Ishikawa (cell line): ENCODE results near the gene NAA35.

Experiments used
- CEBPB ChIP-seq: IDR thresholded peaks from 2 replicates; pipeline ENCODE4 v1.6.1; 2012
- CREB1 ChIP-seq: IDR thresholded peaks from 2 replicates; pipeline ENCODE4 v1.6.1; 2012; ENCODE audit warnings: low read depth
- EGR1 ChIP-seq: IDR thresholded peaks from 2 replicates; pipeline ENCODE4 v1.6.1; 2012
- EP300 ChIP-seq: IDR thresholded peaks from 2 replicates; pipeline ENCODE4 v1.6.1; 2012; ENCODE audit warnings: borderline replicate concordance
- FOXM1 ChIP-seq: IDR thresholded peaks from 2 replicates; pipeline ENCODE4 v1.6.1; 2012; ENCODE audit warnings: low read depth, borderline replicate concordance
- MAX ChIP-seq: IDR thresholded peaks from 2 replicates; pipeline ENCODE4 v1.6.1; 2012
- NFIC ChIP-seq: IDR thresholded peaks from 2 replicates; pipeline ENCODE4 v1.6.1; 2012
- RAD21 ChIP-seq: IDR thresholded peaks from 2 replicates; pipeline ENCODE4 v1.6.1; 2012; ENCODE audit warnings: low read depth
- TAF1 ChIP-seq: IDR thresholded peaks from 2 replicates; pipeline ENCODE4 v1.6.1; 2012; ENCODE audit warnings: low read depth, mild to moderate bottlenecking
- TCF12 ChIP-seq: IDR thresholded peaks from 2 replicates; pipeline ENCODE4 v1.6.1; 2012; ENCODE audit warnings: low read depth
- TEAD4 ChIP-seq: IDR thresholded peaks from 2 replicates; pipeline ENCODE4 v1.6.1; 2012
- USF1 ChIP-seq: IDR thresholded peaks from 2 replicates; pipeline ENCODE4 v1.6.1; 2012
- YY1 ChIP-seq: IDR thresholded peaks from 2 replicates; pipeline ENCODE4 v1.6.1; 2012; ENCODE audit warnings: low read depth
- ZBTB7A ChIP-seq: IDR thresholded peaks from 2 replicates; pipeline ENCODE4 v1.6.1; 2012; ENCODE audit warnings: low read depth
- TF ChIP-seq, protein P1 (sequence below): IDR thresholded peaks from 2 replicates; pipeline ENCODE4 v1.6.1; 2012; ENCODE audit warnings: low read depth, mild to moderate bottlenecking

NAA35 gene

GRCh38 chr9:86036555-86036954 lies 95.6 kb downstream of the NAA35 start:
- TF ChIP-seq RAD21 = no peak
- TF ChIP-seq CEBPB = no peak
- no peak for TF ChIP-seq NFIC
- no peak for TF ChIP-seq FOXM1
- no peak for TF ChIP-seq EGR1

GRCh38 chr9:86039991-86040860 lies 99.3 kb downstream of the NAA35 start:
- TF ChIP-seq EGR1 = no peak
- no peak for TF ChIP-seq ZBTB7A
- TF ChIP-seq USF1 = no peak
- TF ChIP-seq TEAD4 = no peak
- no peak for TF ChIP-seq EP300
- no peak for TF ChIP-seq NFIC
- no peak for TF ChIP-seq FOXM1
- TF ChIP-seq TCF12 = no peak
- no peak for TF ChIP-seq CREB1

GRCh38 chr9:86040861-86041155 lies 99.9 kb downstream of the NAA35 start:
- no peak for TF ChIP-seq YY1
- TF ChIP-seq ZBTB7A = no peak
- TF ChIP-seq USF1 = no peak
- no peak for TF ChIP-seq FOXM1
- TF ChIP-seq TEAD4 = no peak
- no peak for TF ChIP-seq RAD21
- TF ChIP-seq MAX = no peak
- TF ChIP-seq TAF1 = no peak
- TF ChIP-seq, protein P1, sequence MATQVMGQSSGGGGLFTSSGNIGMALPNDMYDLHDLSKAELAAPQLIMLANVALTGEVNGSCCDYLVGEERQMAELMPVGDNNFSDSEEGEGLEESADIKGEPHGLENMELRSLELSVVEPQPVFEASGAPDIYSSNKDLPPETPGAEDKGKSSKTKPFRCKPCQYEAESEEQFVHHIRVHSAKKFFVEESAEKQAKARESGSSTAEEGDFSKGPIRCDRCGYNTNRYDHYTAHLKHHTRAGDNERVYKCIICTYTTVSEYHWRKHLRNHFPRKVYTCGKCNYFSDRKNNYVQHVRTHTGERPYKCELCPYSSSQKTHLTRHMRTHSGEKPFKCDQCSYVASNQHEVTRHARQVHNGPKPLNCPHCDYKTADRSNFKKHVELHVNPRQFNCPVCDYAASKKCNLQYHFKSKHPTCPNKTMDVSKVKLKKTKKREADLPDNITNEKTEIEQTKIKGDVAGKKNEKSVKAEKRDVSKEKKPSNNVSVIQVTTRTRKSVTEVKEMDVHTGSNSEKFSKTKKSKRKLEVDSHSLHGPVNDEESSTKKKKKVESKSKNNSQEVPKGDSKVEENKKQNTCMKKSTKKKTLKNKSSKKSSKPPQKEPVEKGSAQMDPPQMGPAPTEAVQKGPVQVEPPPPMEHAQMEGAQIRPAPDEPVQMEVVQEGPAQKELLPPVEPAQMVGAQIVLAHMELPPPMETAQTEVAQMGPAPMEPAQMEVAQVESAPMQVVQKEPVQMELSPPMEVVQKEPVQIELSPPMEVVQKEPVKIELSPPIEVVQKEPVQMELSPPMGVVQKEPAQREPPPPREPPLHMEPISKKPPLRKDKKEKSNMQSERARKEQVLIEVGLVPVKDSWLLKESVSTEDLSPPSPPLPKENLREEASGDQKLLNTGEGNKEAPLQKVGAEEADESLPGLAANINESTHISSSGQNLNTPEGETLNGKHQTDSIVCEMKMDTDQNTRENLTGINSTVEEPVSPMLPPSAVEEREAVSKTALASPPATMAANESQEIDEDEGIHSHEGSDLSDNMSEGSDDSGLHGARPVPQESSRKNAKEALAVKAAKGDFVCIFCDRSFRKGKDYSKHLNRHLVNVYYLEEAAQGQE = no peak
- TF ChIP-seq CREB1 = no peak
- no peak for TF ChIP-seq EGR1
- TF ChIP-seq NFIC = no peak
- no peak for TF ChIP-seq CEBPB
- no peak for TF ChIP-seq EP300
- TF ChIP-seq TCF12 = no peak

GRCh38 chr9:86041311-86041741 lies 100.4 kb downstream of the NAA35 start:
- TF ChIP-seq RAD21 = no peak

- TF ChIP-seq YY1 (no peak), NFIC (no peak), EGR1 (no peak), USF1 (no peak), CREB1 (no peak), ZBTB7A (no peak), RAD21 (no peak), CEBPB (no peak), MAX (no peak), TAF1 (no peak), FOXM1 (no peak), TCF12 (no peak), TEAD4 (no peak)
- TF ChIP-seq, protein P1 = no peak
These were observed 101.4 kb downstream of the NAA35 start for GRCh38 chr9:86042199-86042978.
